Liver (tissue), 3 donors: ENCODE measurements around the gene SERPINE1.

Experiments
- EGR1 ChIP-seq, 2 donors: IDR thresholded peaks; 2 replicates each; pipeline ENCODE4 v1.6.1; 2016 to 2018; ENCODE audit warnings: antibody characterized with exemption in 2 of 2, low read depth in 2 of 2
- GABPA ChIP-seq, 2 donors: IDR thresholded peaks in 1 of 2; conservative IDR thresholded peaks in 1 of 2; 2 replicates each; pipeline ENCODE4 v1.6.1; 2016; ENCODE audit warnings: antibody characterized with exemption in 2 of 2, mild to moderate bottlenecking in 1 of 2, moderate library complexity in 1 of 2
- SP1 ChIP-seq: IDR thresholded peaks from 2 replicates; pipeline ENCODE4 v1.6.1; 2018; ENCODE audit warnings: antibody characterized with exemption, mild to moderate bottlenecking
- TF ChIP-seq, protein P1 (sequence below): fragments of 150-350 bp; IDR thresholded peaks from 2 replicates; pipeline ENCODE4 v1.5.1; 2017; ENCODE audit warnings: improper control_type of control experiment, low read depth, low read length; ENCODE audit not compliant: missing input control
- TF ChIP-seq, protein P2 (sequence below): IDR thresholded peaks from 2 replicates; pipeline ENCODE4 v1.6.1; 2016; ENCODE audit warnings: antibody characterized with exemption
- TF ChIP-seq, protein P3 (sequence below): IDR thresholded peaks from 2 replicates; pipeline ENCODE4 v1.6.1; 2016; ENCODE audit warnings: antibody characterized with exemption
- TF ChIP-seq, protein P4 (sequence below): IDR thresholded peaks from 2 replicates; pipeline ENCODE4 v1.6.1; 2016; ENCODE audit warnings: antibody characterized with exemption, mild to moderate bottlenecking
- TF ChIP-seq, protein P5 (sequence below): IDR thresholded peaks from 2 replicates; pipeline ENCODE4 v1.6.1; 2016; ENCODE audit warnings: antibody characterized with exemption
- donor health status: healthy.
- donor health status: healthy.

DNA sequence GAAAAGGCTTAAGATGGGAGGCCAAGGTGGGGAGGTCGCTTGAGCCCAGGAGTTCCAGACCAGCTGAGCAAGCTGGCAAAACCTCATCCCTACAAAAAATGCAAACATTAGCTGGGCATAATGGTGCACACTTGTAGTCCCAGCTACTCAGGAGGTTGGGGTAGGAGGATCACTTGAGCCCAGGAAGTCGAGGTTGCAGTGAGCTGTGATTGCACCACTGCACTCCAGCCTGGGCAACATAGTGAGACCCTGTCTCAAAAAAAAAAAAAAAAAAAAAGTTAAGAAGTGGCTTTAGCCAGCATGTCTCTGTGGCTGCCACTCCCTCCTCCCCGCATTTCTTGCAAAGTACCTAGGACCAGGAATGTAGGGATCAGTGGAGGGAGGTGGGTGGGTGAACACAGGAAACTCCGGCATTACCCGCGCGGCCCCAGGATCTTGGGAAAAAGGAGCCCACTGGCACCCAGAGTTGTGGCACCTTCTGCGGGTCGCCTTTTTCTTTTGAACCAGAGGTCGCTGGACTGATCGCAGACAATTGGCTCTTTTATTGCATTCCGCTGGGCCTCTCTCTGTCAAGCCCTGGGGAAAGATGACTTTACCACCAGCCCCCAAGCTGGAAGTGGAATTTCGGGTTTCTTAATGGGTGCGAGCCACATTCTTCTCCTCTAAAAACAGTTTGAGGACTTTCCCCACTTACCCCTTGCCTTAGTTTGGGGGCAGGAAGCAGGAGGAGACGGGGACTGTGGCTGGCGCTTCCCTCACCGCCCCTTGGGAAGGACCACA, 35.0 kb downstream of the SERPINE1 start:
- TF ChIP-seq, protein P1, sequence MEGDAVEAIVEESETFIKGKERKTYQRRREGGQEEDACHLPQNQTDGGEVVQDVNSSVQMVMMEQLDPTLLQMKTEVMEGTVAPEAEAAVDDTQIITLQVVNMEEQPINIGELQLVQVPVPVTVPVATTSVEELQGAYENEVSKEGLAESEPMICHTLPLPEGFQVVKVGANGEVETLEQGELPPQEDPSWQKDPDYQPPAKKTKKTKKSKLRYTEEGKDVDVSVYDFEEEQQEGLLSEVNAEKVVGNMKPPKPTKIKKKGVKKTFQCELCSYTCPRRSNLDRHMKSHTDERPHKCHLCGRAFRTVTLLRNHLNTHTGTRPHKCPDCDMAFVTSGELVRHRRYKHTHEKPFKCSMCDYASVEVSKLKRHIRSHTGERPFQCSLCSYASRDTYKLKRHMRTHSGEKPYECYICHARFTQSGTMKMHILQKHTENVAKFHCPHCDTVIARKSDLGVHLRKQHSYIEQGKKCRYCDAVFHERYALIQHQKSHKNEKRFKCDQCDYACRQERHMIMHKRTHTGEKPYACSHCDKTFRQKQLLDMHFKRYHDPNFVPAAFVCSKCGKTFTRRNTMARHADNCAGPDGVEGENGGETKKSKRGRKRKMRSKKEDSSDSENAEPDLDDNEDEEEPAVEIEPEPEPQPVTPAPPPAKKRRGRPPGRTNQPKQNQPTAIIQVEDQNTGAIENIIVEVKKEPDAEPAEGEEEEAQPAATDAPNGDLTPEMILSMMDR = no peak
- TF ChIP-seq, protein P2, sequence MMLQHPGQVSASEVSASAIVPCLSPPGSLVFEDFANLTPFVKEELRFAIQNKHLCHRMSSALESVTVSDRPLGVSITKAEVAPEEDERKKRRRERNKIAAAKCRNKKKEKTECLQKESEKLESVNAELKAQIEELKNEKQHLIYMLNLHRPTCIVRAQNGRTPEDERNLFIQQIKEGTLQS = no peak
- TF ChIP-seq, protein P3, sequence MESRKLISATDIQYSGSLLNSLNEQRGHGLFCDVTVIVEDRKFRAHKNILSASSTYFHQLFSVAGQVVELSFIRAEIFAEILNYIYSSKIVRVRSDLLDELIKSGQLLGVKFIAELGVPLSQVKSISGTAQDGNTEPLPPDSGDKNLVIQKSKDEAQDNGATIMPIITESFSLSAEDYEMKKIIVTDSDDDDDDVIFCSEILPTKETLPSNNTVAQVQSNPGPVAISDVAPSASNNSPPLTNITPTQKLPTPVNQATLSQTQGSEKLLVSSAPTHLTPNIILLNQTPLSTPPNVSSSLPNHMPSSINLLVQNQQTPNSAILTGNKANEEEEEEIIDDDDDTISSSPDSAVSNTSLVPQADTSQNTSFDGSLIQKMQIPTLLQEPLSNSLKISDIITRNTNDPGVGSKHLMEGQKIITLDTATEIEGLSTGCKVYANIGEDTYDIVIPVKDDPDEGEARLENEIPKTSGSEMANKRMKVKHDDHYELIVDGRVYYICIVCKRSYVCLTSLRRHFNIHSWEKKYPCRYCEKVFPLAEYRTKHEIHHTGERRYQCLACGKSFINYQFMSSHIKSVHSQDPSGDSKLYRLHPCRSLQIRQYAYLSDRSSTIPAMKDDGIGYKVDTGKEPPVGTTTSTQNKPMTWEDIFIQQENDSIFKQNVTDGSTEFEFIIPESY = no peak
- no peak for TF ChIP-seq SP1
- TF ChIP-seq, protein P4, sequence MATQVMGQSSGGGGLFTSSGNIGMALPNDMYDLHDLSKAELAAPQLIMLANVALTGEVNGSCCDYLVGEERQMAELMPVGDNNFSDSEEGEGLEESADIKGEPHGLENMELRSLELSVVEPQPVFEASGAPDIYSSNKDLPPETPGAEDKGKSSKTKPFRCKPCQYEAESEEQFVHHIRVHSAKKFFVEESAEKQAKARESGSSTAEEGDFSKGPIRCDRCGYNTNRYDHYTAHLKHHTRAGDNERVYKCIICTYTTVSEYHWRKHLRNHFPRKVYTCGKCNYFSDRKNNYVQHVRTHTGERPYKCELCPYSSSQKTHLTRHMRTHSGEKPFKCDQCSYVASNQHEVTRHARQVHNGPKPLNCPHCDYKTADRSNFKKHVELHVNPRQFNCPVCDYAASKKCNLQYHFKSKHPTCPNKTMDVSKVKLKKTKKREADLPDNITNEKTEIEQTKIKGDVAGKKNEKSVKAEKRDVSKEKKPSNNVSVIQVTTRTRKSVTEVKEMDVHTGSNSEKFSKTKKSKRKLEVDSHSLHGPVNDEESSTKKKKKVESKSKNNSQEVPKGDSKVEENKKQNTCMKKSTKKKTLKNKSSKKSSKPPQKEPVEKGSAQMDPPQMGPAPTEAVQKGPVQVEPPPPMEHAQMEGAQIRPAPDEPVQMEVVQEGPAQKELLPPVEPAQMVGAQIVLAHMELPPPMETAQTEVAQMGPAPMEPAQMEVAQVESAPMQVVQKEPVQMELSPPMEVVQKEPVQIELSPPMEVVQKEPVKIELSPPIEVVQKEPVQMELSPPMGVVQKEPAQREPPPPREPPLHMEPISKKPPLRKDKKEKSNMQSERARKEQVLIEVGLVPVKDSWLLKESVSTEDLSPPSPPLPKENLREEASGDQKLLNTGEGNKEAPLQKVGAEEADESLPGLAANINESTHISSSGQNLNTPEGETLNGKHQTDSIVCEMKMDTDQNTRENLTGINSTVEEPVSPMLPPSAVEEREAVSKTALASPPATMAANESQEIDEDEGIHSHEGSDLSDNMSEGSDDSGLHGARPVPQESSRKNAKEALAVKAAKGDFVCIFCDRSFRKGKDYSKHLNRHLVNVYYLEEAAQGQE = no peak
- TF ChIP-seq GABPA (IDR thresholded peaks at IDR 0.05 in 1 of 2, conservative IDR thresholded peaks at IDR 0.05 in 1 of 2) = no peak
- no peak for TF ChIP-seq EGR1 (IDR thresholded peaks at IDR 0.05; ENCODE audit: low read depth in 2 of 2)
- TF ChIP-seq, protein P5, sequence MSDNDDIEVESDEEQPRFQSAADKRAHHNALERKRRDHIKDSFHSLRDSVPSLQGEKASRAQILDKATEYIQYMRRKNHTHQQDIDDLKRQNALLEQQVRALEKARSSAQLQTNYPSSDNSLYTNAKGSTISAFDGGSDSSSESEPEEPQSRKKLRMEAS = no peak
